ENCODE measurements around the gene GAREM1.

DNA sequence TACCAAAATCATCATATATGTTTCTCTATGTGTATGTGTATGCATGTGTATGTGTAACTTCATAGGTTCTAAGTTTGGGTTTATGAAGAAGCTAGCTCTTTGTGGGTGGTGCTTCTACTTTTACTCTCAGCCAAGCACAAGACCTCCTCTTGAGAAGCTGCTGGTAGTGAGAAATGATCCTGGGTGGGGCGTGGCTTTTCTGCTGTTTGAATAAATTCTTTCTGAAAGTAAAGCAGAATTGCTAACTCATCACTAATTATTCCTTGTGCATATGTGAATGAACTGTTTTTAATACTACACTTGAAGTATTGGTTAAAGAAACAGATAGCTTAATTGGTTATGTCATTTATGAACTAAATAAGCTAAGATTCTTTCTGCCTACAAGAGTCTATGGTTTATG is 7.6 kb upstream of the GAREM1 start:
- TF ChIP-seq EZH2 (IDR thresholded peaks at IDR 0.05; ENCODE audit: borderline replicate concordance), result no peak
- TF ChIP-seq CTCF (IDR thresholded peaks at IDR 0.05; ENCODE audit: poor library complexity), result no peak
- no peak for TF ChIP-seq EZH2phosphoT487 (IDR thresholded peaks at IDR 0.05; ENCODE audit: low read depth, severe bottlenecking, unreplicated experiment)
